NCI-H146 treated with DMSO at 0.1 percent for 48 hours (cell line): ENCODE data around the gene TMBIM6.
"Not testable (repeated sequence)": the region's sequence is repeated elsewhere in the genome, so short reads cannot be mapped to it uniquely, and the experiment has no call there.

Experiments used
- DNase-seq: peaks from one replicate; lab custom pipeline; 2025; ENCODE audit not compliant: unreplicated experiment; lab: John Stamatoyannopoulos, UW

TMBIM6 gene, protein sequence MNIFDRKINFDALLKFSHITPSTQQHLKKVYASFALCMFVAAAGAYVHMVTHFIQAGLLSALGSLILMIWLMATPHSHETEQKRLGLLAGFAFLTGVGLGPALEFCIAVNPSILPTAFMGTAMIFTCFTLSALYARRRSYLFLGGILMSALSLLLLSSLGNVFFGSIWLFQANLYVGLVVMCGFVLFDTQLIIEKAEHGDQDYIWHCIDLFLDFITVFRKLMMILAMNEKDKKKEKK

DNA sequence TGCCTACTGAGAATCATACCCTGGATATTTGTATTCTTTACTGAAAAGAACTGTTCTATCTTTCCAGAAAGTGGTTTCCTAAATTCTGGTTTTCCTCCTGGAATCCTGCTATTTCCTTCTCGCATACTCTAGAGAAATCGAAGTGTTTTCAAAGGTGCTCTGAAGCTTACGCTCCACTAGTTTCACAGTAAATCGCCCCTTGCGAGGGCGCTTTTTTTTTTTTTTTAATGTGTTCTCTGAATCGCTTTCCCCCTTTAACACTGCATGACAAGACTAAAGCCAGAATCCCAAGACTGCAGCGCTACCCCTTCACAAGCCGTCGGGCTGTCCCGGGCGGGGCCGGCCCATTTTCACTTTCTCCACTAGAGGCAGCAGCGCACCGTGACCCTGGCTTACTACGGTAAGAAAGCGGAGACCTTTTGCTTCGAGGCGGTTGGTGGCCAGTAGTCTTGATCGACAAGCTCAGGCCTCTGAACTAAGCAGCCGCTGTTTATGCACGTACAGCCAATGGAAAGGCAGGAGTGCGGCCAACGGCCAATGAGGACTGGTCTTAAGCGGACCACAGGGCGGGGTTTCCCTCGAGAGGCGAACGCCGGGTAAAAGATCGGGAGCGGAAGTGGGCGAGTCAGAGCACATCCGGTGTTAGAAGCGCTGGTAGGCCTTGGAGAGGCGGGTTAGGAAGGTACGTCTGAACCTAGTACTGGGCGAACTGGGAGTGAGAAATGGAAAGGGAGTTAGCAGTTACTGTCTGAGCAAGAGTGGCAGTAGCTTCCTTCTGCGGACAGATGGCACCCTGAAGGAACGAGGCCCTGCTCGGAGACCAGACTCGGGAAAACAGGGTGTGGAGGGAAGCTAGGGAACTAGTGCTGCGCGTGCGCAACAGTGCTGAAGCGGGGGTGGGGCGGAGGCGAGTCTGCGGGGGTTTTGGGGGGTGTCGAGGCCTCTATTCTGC lies at the start of gene TMBIM6:
Gene TMBIM6, plus strand, starts transcription at position 628 of the 952 bp plus-strand sequence. CDS start 10,937 bp downstream, outside the sequence.
- DNase-seq, result peak; percentile 100

DNA sequence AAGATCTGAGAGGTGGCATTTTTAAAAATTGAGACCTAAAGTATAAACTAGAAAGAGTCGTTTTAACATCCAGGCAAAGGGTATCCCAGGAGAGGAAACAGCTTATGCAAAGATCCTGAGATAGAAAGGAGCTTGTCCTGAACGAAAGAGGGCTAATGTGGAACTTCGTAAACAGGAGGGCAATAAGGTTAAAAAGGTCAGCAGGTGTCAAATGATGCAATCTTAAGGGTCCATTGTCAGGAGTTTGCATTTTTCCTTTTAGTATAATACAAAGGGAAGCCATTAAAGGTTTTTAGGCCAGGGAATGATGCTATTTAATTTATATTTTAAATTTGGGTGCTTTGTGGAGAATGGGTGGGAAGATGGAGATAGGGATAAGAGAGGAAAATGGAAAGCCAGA lies 48.5 kb upstream of the TMBIM6 start:
- DNase-seq, result no peak

DNA sequence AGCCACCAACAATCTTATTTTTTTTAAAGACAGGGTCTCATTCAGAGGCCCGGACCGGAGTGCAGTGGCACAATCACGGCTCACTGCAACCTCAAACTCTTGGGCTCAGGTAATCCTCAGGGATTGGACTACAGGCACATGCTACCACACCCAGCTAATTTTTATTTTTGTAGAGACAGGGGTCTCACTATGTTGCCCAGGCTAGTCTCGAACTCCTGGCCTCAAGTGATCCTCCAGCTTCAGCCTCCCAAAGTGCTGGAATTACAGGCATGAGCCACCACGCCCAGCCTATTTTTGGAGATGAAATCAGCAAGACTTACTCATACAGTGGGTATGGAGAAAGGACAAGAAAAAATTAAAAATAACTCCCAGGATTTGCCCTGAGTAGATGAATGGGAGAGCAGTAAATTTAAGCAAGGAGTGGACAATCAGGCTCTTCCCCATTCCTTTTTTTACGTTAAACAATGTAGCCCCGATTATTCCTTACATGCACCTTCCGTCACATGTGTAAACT lies 47.4 kb upstream of the TMBIM6 start:
- DNase-seq, result no peak

DNA sequence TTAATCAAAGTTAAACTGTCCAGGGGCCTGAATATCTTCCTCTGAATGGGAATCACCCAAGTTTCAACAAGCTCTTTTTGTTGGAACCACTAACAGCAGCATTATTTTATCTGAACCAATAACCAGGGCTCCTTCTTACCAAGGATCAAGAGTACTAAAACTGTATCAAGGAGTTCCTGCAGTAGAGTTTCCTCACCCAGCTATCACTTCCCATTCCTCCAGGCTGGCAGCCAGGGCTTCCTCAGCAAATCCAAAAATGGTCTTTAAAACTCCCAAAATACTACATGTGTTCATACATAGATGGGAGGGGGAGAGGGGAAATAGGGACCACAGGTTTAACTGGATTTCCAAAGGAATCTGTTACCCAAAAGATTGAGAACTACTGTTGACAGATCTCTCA lies 44.6 kb upstream of the TMBIM6 start:
- DNase-seq, result no peak

DNA sequence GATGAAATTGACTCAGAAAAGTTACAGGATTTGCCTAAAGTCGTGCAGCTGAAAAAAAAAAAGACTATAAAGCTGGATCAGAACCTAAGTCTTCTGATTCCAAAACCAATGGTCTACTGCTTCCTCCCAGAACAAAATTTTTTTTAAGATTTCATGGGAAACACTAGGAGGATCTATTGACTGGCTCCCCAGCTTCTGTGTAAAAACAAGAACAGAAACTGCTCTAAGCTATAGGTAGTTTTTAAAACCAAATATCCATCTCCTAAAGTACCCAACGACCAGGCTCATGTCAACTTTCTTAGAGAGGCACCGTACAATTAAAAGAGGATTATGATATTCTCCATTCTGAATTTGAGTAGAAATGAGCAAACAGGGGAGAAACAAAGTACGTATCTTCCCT lies 43.5 kb upstream of the TMBIM6 start:
- DNase-seq, result no peak

DNA sequence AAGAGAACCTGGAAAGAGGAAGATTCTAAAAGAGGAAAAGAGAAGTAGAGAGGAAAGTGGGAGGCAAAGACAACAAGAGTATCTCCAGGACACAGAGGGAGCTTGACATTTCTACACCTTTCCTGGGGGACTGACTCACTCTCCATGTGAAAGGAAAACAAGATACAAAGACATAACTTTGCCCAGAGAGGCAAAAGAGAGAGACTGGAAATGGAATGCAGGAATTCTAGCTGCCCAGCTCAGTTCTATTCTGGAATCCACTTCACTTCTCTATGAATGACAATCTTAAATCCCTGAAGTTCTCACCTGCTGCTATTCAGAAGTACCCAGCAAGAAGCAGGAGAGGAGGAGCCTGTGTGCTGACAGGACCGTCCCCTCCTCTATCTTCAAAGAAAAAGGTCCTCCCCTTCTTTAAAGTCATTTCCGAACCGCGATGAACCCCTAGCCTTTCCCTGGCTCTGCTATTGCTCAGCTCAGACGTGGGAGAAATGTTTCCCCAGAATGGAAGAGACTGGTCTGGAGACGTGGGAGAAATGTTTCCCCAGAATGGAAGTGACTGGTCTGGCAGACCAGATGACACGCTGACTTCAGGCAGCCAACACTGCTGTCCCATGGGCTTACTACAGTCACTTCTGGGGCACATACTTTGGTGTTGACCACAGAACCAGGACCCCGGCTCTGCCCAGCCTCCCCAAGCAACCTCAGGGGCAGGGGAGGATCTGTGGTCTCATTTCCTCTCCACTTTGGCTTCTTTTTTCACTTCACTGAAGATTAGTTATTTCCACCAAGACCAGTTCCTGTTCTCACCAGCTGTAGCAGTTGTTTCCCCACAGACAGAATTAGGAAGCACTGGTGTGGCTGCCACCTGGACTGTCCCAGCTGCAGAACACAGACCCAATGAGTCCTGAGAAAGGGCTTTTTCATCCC lies 42.5 kb upstream of the TMBIM6 start:
- DNase-seq, result no peak

DNA sequence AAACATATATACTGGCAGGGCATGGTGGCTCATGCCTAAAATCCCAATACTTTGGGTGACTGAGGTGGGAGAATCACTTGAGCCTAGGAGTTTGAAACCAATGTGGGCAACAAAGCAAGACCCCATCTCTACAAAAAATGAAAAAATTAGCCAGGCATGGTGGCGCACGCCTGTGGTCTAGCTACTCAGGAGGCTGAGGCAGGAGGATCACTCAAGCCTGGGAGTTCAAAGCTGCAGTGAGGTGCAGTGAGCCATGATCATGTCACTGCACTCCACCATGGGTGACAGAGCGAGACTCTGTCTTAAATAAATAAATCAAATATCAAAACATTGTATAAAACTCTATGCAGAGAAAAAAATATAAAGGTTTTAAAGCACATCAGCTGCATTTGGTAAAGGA lies 39.3 kb upstream of the TMBIM6 start:
- DNase-seq, result no peak

DNA sequence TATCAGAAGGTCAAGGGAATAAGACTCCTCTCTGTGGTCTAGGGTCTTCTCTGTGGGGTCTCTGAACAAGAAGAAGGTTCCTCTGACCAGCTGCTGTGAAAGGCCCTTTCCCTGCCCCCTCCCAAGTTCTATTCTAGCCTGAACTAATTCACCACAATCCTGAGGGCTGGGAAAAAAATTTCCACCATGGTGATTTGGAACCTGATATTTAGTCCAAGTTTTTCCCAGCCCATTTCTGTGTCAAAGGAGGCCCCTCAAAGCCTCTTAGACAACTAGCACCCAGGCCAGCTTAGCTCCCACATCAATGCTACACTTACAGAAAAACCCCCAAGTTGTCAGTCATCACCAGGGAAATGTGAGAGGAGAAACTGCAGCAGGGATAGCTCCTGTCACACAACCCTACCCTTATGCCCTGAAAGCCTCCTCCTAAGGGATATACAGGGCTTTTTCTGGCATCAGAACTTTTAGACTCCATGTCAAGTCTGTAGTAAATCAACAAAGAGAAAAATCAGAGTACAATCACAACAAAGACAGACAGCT lies 38.6 kb upstream of the TMBIM6 start:
- no peak for DNase-seq

DNA sequence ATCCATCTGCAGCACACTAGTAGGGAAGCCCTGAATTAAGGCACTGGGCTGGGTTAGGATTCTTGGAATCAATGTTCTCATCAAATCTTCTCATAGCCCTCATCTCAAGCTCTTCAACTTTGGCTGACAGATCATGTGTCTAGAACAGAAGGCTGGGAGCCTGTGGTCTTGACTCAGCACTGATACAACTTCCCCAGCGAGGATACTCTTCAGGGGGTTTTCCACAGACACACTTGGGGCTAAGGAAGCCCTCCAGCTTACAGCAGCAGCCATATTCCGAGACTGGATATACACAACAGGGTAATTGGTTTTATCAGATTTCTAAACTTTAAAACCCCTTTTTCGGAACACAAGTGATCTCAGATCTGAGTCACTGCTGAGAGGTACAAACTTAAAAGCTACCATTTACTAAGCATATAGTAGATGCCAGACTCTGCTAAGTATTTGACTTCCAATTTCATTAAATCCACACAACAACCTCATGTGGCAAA lies 37.7 kb upstream of the TMBIM6 start:
- no peak for DNase-seq

DNA sequence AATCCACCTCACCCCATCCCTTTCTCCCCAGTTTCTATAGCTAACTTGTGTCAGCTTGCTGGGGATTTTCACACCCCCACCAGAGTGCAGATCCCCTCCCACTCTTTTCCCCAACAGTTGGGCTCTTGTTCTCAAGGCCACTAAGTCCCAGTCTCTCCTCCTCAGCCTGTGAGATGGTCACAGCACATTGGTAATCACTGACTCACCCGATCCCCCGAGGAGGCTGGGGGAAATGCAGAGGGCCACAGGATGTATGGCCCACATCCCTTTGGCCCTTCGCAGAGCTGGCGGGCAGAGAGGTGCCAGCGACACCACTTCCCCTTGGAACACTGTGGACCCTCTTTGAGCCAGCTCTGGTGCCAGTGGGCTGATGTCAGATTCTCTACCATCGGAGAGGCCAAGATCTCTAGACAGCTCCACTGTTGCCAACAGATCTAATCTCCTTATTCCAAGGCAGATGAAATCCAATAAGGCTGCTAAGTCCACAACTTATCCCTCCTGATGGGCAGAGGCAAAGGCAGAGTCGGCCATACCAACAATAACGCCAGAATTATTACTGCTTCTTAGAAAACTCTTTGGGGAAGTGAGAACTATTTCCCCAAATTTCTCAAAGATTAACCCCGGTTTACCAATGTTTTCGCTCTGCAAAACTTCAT lies 35.8 kb upstream of the TMBIM6 start:
- DNase-seq, result no peak

DNA sequence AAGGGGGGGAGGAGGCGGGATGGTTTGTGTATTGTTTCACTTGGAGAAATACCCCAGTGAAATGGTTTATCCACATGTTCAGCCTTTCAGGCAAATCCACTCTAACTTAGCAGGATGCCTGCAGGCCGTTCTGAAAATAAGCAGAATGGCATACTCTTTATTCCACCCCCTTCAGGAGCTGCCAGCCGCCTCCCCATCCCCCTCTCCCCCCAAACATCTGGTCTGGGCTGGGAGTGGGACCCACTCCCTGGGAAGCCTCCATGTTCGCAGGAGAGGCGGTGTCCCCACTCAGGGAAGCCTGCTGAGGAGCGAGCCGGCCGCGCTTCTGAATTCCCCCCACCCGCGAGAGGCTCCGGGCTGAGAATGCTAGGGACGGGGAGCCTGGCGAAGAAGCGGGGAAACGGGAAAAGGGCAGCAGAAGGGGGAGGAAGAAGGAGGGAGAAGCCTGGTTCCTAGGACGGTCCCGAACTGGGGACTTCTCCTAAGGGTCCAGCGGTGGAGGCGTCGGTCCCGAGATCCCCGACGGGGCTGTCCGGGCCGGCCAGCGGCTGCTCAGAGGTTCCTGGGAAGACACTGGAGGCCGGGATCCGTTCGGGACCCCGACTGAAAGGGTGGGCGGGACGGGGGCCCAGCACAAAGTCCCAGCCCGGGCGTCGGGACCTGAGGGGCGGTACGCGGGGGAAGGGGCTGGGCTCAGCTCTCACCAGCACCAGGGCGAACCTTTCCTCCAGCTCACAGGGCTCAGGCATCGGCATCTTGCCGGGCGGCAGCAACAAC lies 34.8 kb upstream of the TMBIM6 start:
- no peak for DNase-seq

DNA sequence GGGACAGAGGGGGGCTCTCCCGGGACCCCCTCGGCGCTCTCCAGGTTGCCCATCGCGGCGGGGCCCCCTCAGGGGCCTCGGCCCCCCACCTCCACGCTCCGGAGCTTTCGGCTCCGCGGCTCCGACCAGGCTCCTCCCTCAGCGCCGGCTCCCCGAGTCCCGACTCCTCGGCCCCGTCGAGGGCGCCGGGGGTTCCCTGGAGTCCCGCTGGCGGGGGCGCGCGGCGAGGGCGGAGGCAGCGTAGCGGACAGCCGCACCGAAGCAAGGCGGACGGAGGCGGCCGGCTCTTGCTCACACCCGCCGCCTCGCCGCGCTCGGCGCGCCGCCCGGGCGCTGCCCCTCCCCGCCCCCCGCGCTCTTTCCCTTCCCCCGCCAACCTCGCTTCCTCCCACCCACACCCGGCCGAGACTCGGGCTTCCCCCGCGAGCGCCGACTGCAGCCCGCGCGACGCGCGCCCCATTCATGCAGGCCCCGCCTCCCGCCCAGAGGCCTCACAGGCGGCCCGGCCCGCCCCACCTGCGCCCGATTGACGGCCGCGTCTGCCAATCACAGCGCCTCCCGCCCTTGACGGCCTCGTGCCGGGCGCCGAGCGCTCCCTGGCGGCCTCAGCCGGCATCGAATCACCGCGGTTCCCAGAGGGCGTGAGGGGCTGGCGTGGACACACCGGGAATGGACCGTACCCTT lies 34.1 kb upstream of the TMBIM6 start, which contains the start of gene FMNL3:
Gene FMNL3, minus strand, starts transcription at position 278 of the 684 bp plus-strand sequence. Its CDS starts 225 bp downstream, at position 53.
- DNase-seq, result peak; percentile 85

DNA sequence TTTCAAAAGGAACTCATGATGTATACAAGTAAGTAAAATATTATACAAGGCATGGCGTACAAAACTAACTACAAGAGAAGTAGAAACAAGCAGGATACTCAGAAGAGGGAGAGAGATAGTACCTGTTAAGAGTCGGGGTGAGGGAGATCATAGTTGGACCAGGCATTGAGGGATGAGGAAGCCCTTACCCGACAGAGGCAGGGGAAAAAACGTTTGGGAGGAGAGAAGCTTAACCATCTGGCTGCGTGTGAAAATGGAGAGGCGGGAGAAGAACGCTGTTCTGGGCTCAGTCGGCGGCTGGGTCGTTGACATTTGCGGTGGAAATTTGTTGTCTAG lies 33.6 kb upstream of the TMBIM6 start:
- DNase-seq, result peak; percentile 82

DNA sequence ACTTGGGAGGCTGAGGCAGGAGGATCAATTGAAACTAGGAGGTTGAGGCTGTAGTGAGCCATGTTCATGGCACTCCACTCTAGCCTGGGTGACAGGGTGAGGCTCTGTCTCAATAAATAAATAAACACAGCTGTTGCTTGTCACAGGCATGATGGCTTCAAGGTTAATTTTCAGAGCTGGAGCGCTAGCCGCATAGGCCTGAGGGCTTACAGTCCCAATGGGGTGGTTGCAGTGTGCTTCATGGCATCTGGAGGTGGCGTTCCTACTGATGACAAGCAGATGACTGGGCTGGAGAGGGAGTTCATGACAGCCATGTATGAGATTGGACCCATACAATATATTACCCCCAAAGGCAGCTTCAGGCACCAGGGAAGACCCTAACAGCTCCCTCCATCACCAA lies 32.5 kb upstream of the TMBIM6 start:
- DNase-seq, result no peak

DNA sequence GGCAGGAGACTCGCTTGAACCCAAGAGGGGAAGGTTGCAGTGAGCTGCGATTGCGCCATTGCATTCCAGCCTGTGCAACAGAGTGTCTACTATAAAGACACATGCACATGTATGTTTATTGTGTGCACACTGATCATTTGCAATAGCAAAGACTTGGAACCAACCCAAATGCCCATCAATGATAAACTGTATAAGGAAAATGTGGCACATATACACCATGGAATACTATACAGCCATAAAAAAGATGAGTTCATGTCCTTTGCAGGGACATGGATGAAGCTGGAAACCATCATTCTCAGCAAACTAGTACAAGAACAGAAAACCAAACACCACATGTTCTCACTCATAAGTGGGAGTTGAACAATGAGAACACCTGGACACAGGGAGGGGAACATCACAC lies 27.4 kb upstream of the TMBIM6 start:
- DNase-seq, result not testable (repeated sequence)

DNA sequence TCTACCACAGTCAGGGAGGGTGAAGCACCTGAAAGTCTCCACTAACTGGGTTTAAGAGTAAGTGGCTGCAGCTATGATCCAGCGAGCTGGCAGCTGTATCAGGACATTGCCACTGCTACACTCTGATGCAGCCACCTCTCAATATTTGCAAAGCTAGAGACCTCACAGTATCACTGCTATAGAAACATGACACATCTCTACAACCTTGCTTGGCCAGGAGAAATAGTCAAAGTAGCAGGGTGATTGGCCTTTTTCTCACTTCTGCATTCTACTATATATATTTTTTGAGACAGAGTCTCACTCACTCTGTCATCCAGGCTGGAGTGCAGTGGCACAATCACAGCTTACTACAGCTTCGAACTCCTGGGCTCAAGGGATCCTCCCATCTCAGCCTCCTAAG lies 24.8 kb upstream of the TMBIM6 start:
- DNase-seq, result no peak

DNA sequence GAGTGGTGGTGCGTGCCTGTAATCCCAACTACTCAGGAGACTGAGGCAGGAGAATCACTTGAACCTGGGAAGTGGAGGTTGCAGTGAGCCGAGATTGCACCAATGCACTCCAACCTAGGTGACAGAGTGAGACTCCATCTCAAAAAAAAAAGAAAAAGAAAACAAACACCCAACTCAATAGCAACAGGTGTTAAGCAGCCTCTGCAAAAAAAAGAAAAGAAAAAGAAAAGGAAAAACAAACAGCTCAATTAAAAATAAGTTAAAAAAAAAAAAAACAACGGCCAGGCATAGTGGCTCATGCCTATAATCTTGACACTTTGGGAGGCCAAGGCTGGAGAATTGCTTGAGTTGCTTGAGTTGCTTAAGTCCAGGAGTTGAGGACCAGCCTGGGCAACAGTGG lies 23.6 kb upstream of the TMBIM6 start:
- not testable (repeated sequence) for DNase-seq

DNA sequence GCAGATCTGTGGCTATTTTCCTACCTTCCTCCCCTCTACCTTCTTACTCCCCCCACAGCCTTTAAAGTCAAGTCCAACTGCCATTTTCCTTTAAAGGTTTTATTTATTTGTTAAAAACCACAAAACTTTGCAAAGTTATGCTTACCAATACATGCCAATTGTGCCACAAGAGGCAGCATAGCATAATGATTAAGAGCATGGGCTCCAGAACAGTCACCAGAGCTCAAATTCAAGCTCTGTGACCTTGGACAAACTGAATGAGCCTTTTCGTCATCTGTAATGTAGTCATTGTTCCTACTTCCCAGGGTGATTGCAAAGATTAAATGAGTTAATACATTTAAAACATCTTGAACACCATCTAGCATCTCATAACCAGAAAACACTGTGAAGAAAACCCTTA lies 21.1 kb upstream of the TMBIM6 start:
- DNase-seq, result no peak

DNA sequence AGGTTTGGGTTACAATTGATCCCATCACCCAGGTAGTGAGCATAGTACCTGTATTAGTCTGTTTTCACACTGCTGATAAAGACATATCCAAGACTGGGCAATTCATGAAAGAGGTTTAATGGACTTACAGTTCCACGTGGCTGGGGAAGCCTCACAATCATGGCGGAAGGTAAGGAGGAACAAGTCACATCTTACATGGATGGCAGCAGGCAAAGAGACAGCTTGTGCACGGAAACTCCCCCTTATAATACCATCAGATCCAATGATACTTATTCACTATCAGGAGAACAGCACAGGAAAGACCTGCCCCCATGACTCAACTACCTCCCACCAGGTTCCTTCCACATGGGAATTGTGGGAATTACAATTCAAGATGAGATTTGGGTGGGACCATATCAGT lies 20.0 kb upstream of the TMBIM6 start:
- not testable (repeated sequence) for DNase-seq
